GM19025 (cell line): ENCODE data around the gene GTF3C1.
"Not testable (repeated sequence)": the region's sequence is repeated elsewhere in the genome, so short reads cannot be mapped to it uniquely, and the experiment has no call there.

Experiments
- ATAC-seq: cut with Tn5 transposase; IDR thresholded peaks from one replicate; pipeline ENCODE4 v1.9.1; 2021; ENCODE audit warnings: mild to moderate bottlenecking, low read depth, moderate library complexity; ENCODE audit not compliant: unreplicated experiment

The GTF3C1 gene

DNA sequence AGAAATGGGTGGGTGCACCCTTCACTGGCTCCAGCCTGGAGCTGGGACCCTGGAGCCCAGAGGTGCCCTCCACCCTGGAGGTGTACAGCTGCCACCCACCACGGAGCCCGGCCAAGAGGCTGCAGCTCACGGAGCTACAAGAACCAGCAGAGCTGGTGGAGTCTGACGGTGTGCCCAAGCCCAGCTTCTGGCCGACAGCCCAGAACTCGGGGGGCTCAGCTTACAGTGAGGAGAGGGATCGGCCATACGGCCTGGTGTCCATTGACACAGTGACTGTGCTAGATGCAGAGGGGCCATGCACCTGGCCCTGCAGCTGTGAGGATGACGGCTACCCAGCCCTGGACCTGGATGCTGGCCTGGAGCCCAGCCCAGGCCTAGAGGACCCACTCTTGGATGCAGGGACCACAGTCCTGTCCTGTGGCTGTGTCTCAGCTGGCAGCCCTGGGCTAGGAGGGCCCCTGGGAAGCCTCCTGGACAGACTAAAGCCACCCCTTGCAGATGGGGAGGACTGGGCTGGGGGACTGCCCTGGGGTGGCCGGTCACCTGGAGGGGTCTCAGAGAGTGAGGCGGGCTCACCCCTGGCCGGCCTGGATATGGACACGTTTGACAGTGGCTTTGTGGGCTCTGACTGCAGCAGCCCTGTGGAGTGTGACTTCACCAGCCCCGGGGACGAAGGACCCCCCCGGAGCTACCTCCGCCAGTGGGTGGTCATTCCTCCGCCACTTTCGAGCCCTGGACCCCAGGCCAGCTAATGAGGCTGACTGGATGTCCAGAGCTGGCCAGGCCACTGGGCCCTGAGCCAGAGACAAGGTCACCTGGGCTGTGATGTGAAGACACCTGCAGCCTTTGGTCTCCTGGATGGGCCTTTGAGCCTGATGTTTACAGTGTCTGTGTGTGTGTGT lies 100.9 kb downstream of the GTF3C1 start:
- ATAC-seq: no peak

DNA sequence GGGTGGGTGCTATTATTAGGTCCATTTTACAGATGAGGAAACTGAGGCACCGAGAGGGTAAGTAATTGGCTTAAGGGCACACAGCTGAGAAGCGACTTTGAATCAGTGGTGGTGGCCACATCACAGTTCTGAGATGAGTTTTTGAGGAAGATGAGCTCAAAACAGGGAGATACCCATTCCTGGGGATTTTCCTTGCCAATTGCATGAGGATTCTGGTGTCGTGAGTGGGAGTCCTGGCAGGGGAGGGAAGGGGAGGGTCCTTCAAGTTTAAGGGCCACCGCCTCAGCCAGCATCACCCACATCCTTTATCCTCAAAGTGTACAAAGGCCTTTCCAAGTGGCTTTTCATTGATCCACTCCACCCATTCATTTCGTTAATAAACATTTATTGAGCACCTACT lies 102.4 kb downstream of the GTF3C1 start:
- ATAC-seq: no peak

DNA sequence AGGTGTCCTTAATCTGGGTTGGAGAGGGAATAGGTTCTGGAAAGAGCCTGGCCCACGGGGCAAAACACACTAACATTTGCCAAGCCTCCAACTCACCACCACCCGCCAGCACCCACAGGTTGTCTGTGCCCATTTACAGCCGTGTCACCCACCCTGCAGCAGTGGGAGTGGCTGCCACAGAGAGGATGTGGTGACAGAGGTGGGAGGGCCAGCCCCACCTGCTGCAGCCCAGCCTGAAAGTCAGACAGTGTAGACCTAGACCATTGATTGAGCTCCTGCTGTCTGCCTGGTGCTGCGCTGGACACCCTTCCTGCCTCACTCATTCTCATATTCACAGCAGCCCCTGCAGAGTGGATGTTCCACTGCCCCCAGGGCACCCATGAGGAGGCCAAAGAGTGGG lies 103.0 kb downstream of the GTF3C1 start:
- no peak for ATAC-seq

DNA sequence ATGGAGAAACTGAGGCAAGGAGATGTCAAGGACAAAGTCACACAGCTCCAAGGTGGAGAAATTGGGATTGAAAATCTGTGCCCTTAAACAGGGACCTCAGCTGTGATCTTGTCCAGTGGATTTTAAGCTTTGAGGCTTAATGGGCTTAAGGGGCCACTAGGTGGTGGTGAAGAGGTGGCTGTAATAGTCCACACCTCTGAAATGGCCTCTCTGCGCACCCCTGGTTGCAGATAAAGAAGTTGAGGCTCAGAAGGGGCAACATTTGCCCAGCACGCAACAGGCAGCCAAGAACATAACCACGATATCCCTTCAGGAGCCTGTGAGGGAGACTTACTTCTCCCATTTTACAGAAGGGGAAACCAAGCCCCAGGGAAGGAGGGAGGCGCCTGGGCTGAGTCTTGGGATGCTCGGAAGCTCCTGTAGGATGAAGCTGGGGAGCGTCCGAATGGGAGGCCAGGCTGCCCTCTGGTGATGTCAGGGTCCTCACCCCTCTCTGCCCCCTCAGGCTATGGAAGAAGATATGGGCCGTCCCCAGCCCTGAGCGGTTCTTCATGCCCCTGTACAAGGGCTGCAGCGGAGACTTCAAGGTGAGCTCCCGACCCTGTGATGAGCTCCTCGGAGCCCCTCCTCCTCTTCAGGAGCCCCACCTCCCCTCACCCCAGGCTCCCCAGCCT lies 104.1 kb downstream of the GTF3C1 start:
- no peak for ATAC-seq

DNA sequence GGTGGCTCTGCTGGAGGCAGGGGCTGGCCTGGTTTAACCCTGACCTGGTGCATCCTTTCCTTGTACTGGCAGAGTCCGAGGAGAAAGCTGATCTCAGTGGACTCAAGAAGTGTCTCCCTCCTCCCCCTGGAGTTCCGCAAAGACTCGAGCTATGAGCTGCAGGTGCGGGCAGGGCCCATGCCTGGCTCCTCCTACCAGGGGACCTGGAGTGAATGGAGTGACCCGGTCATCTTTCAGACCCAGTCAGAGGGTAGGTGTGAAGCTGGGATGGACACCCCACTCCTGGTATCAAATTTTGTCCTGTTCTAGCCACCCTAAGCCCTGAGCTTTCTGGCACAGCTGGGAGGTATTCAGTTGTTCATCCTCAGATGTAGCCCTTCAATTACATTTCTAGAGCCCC lies 105.2 kb downstream of the GTF3C1 start:
- ATAC-seq: no peak

DNA sequence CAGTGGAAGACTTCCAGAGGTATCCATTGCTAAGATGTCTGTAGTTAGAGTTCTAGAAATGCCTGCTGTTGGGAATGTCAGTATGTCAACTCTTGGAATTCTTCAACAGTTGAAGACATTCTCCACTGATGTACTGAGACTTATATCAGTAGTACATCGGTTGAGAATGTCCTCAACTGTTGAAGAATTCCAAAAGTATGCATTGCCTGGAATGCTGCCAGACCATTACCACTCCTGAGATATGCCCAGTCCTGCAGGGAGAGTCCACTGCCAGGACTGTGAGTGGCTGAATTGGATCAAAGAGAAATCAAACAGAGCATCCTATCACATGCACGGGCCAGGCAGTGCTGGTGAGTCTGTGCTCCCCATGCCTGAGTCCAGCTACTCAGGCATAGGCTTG lies 105.7 kb downstream of the GTF3C1 start:
- no peak for ATAC-seq

DNA sequence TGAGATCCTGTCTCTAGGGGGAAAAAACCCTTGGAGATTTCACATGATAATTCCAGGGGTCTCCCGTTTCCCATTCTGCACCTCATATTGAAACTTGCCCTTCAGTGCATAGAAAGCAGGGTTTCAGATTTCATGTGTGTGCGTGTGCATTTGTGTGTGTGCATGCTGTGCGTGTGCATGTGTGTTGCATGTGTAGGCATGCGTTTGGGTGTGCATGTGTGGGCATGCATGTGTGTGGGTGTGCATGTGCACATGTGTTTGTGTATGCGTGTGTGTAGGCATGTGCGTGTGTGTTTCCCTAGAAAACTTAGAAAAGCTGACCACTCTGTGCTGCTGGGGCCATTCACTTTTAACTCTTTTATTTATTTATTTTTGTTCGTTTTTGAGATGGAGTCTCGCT lies 107.7 kb downstream of the GTF3C1 start:
- ATAC-seq: no peak

DNA sequence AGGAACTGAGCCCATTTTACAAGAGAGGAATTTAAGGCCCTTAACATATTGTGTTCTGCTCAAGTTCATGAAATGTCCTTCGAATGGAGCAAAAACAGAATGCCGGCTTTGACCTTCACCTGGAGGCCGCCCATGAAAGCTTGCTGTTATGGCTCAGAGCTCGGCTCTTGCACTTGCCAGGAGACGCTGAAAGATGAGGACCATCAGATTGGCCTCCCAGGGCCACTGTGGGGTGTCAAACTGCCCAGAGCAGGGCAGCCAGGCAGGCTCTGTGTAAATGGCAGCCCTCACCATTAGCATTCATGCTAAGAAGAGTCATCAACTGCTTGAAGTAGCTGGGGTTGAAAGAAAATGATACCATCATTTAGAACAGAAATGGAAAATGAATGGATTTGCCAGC lies 108.4 kb downstream of the GTF3C1 start:
- ATAC-seq: no peak

DNA sequence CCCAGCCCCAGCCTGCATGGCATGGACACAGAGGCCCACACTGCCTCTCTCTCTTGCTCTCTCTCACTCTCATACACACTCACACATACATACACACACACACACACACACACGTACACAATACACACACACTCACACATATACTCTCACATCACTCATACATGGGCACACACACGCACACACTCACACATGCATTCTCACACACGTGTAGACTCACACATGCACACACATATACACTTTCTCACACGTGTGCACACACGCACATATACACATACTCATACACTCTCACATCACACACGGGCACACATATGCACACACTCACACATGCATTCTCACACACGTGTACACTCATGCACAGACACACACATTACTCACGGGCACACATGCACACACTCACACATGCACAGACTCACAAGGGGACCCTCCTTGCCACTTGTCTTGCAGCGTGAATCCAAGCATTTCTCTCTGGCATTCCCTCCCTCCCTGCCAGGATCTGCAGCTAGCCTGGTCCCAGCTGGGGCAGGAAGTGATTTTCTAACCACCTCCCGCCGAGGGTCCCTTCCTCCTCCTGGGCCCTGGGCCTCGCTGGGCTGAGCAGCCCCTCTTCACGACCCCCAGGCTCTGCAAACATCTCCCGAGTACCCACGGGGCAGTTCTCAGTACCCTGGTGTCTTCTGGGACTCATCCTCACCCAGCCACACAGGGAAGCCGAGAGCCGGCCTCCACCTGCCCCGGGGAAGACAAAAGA lies 110.3 kb downstream of the GTF3C1 start:
- no peak for ATAC-seq

DNA sequence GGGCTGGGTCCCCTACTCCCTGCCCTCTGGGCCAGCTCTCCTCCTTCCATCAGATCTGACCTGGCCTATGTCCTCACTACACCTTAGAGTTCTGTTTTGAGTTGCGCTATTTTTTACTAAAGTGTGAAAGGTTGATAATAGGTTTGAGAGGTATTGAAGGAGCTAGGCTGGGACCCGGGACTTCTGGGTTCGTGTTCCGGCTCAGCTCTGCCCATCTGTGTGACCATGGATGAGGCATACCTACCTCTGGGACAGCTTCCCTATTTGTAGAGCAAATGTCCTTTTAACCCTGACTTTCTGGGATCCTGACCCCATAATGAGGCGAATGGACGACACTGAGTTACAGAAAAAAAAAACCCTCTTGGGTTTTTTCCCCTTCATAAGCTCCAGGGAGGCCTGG lies 111.8 kb downstream of the GTF3C1 start:
- ATAC-seq: no peak

DNA sequence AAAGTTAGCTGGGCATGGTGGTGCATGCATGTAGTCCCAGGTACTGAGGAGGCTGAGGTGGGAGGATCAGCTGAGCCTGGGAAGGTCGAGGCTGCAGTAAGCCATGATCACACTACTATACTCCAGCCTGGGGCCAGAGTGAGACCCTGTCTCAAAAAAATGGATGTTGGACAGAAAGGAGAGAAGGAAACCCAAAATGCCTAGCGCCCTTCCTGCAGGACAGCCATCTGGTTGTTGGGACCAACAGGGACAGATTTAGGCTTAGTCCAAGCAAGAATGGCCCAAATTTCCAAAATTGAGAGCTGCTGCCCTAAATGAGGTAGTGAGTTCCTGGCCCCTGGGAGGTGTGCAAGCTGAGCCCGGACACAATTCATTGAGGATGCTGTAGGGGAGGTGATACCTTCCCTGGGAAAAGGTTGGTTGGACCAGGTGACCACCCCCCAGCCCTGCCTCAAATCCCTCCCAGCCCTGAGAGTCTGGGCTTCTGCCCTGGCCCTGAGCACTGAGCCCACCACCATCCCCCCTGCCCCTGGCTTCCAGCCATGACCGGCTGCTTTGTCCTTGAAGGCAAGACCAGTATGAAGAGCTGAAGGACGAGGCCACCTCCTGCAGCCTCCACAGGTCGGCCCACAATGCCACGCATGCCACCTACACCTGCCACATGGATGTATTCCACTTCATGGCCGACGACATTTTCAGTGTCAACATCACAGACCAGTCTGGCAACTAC lies 112.6 kb downstream of the GTF3C1 start:
- no peak for ATAC-seq

DNA sequence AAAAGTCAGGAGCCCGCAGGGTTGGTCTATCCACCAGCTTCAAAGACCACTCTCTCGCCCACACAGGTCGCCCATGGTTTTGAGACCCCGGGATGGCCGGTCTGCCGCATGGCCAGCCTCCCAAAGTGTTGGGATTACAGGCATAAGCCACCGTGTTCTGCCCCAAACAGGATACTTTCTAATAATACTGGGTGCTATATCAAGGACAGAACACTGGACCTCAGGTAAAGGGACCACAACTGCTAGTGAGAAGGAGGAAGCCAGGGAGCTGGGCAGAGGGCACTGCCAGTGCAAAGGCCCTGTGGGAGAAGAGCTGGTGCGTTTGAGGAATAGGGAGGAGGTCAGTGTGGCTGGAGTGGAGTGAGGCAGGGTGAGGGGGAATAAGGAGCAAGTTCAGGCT lies 113.6 kb downstream of the GTF3C1 start:
- ATAC-seq: no peak

DNA sequence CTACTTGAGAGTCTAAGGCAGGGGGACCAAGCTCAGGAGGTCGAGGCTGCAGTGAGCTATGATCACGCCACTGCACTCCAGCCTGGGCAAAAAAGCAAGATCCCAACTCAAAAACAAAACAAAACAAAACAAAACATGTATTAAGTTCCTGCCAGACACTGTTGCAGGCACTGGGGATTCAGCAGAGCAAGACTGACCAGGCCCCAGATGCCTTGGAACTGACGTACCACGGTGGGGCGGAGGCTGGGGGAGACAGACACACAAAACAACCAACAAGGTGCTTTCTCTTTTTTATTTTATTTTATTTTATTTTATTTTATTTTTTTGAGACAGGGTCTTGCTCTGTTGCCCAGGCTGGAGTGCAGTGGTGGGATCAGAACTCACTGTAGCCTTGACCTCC lies 114.6 kb downstream of the GTF3C1 start:
- ATAC-seq: not testable (repeated sequence)

DNA sequence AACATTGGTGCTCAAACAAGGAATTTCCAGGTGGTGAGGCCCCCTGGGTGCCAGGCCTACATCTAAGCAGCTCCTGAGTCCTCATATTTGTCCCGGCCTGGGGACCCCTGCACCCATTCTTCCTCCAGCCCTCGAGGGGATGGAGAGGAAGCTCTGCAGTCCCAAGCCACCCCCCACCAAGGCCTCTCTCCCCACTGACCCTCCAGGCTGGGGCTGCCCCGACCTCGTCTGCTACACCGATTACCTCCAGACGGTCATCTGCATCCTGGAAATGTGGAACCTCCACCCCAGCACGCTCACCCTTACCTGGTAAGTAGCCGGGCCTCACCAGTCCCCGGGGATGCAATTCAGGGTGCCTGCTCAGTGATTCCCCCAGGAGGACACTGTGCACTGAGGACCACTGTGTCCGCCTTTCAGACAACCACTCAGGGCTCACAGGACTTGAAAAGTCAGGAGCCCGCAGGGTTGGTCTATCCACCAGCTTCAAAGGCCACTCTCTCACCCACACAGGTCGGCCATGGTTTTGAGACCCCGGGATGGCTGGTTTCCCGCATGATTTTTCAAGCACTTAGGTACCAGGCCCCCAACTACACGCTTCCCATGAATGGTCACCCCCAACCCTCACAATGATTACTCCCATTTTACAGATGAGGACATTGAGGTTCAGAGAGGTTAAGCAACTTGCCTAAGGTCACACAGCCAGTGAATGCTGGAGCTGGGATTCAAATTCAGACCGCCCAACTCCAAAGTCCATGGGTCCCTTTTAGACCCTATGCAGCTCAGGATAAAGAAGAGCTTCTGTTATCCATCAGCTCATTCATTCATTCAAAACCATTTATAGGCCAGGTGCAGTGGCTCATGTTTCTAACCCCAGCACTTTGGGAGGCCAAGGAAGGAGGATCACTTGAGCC lies 115.3 kb downstream of the GTF3C1 start:
- ATAC-seq: no peak

DNA sequence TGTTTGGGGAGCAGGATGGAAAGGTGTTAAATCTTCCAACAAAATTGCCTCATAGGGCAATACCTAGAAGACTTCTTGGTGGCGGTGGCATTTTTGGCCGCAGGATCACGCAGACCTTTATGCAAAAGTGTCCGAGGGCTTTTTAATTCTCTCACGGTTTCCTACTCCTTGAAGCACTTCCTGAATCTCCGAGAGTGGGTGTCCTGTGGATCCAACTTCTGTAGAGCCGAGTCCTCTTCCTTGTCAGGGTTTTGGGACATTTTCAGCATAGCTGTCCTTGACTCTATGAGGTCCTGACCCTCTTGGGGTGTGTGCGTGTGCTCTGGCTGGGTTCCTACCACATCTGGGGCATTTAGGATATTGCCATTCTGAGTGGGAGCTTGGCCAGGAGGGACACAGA lies 116.1 kb downstream of the GTF3C1 start:
- ATAC-seq: no peak

DNA sequence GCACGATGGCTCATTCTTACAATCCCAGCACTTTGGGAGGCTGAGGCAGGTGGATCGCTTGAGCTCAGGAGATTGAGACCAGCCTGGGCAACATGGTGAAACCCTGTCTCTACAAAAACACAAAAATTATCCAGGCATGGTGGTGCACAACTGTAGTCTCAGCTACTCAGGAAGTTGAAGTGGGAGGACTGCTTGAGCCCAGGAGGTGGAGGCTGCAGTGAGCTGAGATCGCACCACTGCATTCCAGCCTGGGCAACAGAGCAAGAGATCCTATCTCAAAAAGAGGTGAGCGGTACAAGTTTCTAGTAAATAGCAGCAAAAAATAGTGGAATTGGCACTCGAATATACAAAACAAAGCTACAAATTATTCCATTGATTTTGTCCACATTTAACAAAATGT lies 116.5 kb downstream of the GTF3C1 start:
- not testable (repeated sequence) for ATAC-seq

DNA sequence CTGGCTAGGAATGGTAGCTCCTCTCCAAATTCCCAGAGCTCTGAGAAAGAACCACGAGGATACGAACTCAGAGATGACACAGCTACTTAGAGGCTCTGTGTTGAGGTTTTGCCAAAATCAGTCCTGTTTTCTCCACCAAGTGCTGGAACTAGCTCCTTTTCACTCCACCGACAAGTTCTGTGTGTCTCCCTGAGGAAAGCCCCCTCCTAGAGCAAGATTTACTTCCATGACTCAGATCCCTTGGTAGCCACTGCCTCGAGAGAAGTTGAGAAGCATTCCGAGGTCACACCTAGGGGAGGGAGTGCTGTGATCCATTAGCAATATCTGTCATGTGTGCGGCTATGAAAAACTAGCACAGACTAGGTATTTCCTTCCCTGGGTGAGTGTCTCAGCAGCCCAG lies 117.2 kb downstream of the GTF3C1 start:
- ATAC-seq: no peak

DNA sequence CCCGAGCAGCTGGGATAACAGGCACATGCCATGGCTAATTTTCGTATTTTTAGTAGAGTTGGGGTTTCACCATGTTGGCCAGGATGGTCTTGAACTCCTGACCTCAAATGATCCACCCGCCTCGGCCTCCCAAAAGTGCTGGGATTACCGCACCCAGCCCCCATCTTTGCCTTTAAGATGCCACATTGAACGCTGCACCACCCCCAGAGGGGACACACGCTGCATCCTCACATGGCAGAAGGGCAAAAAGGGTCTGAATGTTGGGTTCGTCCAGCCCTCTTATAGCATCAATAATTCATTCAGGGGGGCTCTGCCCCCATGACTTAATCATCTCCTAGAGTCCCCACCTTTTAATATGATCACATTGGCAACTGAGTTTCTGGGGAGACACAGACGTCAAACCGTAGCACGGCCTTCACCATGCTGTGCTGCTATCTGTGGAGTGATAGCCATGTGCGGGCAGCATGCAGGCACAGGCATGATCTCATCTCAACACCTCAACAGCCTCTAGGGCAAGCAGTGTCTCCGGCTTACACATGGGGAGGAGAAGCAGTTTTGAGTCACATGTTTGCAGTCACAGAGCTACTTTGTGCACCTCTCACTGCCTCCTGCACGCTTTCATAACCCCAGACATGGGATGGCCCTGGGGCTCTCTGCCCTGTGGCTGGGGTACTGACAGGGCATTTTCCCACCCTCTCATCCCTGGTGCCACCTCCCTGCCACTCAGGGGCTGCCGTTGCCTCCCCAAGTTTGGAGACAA lies 117.8 kb downstream of the GTF3C1 start:
- ATAC-seq: no peak

DNA sequence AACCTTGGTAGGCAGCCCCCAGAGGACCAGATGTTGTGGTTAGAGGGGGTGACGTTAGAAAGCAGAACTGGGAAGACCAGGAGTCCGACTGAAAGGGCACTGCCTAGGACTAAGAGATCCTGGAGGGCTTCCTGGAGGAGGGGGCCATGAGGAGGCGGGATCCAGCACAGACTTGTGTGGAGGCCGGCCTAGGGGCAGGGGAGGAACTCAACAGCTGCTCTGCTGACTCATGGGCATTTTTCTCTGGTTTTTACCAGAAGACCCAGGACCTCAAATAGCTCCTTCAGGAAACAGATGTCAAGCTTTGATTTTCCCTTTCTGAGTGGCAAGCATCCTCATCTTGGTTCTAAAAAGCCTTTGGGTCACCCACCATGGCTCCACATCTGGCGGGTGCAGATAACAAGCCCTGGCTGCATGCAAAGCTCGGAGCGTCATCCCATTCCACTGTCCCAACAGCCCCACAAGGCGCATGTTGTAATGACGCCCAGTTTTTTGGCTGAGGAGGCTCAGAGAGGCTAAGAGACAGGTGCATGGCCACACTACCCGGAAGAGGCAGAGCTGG lies 118.7 kb downstream of the GTF3C1 start:
- no peak for ATAC-seq
